T-cell (primary cell): ENCODE results near the gene UGCG. TPM values are rescaled to one million over a fixed set of nuclear protein-coding genes. Genes with fewer than 3 reads are reported as not detected.
"Not testable (repeated sequence)": the region's sequence is repeated elsewhere in the genome, so short reads cannot be mapped to it uniquely, and the experiment has no call there.

Source experiments
- ATAC-seq, 4 experiments: fragments of 200-7000 bp in 3 of 4; fragments of 150-1000 bp in 1 of 4; cut with Tn5 transposase; replicated peaks in 1 of 4; 1 replicate in 3 of 4; 2 replicates in 1 of 4; pipeline ENCODE4 v1.10.0; 2021; ENCODE audit warnings: moderate library complexity in 3 of 4, mild to moderate bottlenecking in 2 of 4, moderate number of reproducible peaks in 1 of 4
- CTCF ChIA-PET, 2 donors: fragments of 300-600 bp; sonication (Branson Sonifier 250); formaldehyde crosslinking; loops; one replicate each; lab custom pipeline; 2022; ENCODE audit warnings: antibody characterized with exemption in 2 of 2; lab: Charles Lee
- POLR2A ChIA-PET, 2 donors: fragments of 300-600 bp; sonication (Branson Sonifier 250); formaldehyde crosslinking; loops; one replicate each; lab custom pipeline; 2022; ENCODE audit warnings: antibody characterized with exemption in 2 of 2; lab: Charles Lee
- DNase-seq, 35 experiments: peaks; one replicate each; pipeline versions ENCODE4 v3.0.0 to v3.0.0-alpha.2; 2013 to 2023
- H3K27ac ChIP-seq: one replicate; pipeline ENCODE4 v1.5.1; 2013; ENCODE audit warnings: low read length
- H3K27me3 ChIP-seq, 2 experiments: replicated peaks in 1 of 2; 1 replicate in 1 of 2; 2 replicates in 1 of 2; pipeline versions ENCODE4 v1.6.1 to v1.7.0; 2013; ENCODE audit warnings: low read length in 1 of 2, mixed read lengths in 1 of 2; ENCODE audit not compliant: control insufficient read depth in 2 of 2, insufficient read depth in 2 of 2; ENCODE audit errors: extremely low read depth in 1 of 2
- H3K36me3 ChIP-seq, 2 donors: 1 replicate in 1 of 2; 2 replicates in 1 of 2; pipeline versions ENCODE4 v1.6.1 to v1.7.0; 2013; ENCODE audit warnings: low read length in 1 of 2; ENCODE audit not compliant: control insufficient read depth in 2 of 2, insufficient read depth in 1 of 2; ENCODE audit errors: extremely low read depth in 1 of 2
- H3K4me1 ChIP-seq, 2 experiments: 1 replicate in 1 of 2; 2 replicates in 1 of 2; pipeline versions ENCODE4 v1.6.1 to v1.7.0; 2013; ENCODE audit warnings: low read length in 2 of 2, mixed read lengths in 1 of 2; ENCODE audit not compliant: insufficient read depth in 2 of 2, control insufficient read depth in 1 of 2; ENCODE audit errors: extremely low read depth in 1 of 2
- H3K4me3 ChIP-seq, 2 donors: 1 replicate in 1 of 2; 2 replicates in 1 of 2; pipeline versions ENCODE4 v1.5.1 to v1.7.0; 2013; ENCODE audit warnings: mild to moderate bottlenecking in 2 of 2, low read length in 1 of 2, moderate library complexity in 1 of 2; ENCODE audit not compliant: control insufficient read depth in 1 of 2; ENCODE audit errors: extremely low read depth in 1 of 2
- H3K9me3 ChIP-seq: 2 replicates; pipeline ENCODE4 v1.7.0; 2013
- H3K27ac Mint-ChIP-seq, 2 donors: one replicate each; pipeline ENCODE4 v1.8.0; 2020 to 2021; ENCODE audit warnings: mild to moderate bottlenecking in 2 of 2, mixed read lengths in 2 of 2
- H3K27me3 Mint-ChIP-seq, 2 donors: one replicate each; pipeline ENCODE4 v1.8.0; 2021 to 2022; ENCODE audit warnings: mixed read lengths in 2 of 2
- H3K36me3 Mint-ChIP-seq: one replicate; pipeline ENCODE4 v1.8.0; 2021; ENCODE audit warnings: mixed read lengths
- H3K4me1 Mint-ChIP-seq, 3 donors: one replicate each; pipeline ENCODE4 v1.8.0; 2020 to 2022; ENCODE audit warnings: mixed read lengths in 3 of 3, mild to moderate bottlenecking in 1 of 3
- H3K4me3 Mint-ChIP-seq, 3 donors: one replicate each; pipeline ENCODE4 v1.8.0; 2020 to 2022; ENCODE audit warnings: mild to moderate bottlenecking in 3 of 3, mixed read lengths in 3 of 3, moderate library complexity in 3 of 3
- H3K9me3 Mint-ChIP-seq, 3 donors: one replicate each; pipeline ENCODE4 v1.8.0; 2020 to 2022; ENCODE audit warnings: mixed read lengths in 3 of 3
- WGBS: methylation state at CpG from one replicate; pipeline ENCODE4 v1.1.5; 2013; ENCODE audit warnings: missing lambda C conversion rate; ENCODE audit not compliant: insufficient coverage; 5-methylcytosine and 5-hydroxymethylcytosine counted together
- total RNA-seq, 35 experiments: library from RNA in 6 of 35; stranded (reverse) in 6 of 35; fragments of 120-200 nt in 1 of 35; gene quantifications; one replicate each; pipeline versions ENCODE4 v1.2.1 to v1.2.4 and lab custom pipeline; 2013 to 2026

Gene UGCG
- total RNA-seq, 5 donors from 2014 or later (not counting 1 experiment from before 2014, with no cell fraction given): 20.1 to 41.6 (median 24.1) TPM

- no peak overlapping the region for H3K27ac ChIP-seq
- peaks cover 0 to 2% of the 10 kb centered on the region in 2 experiments for H3K27me3 ChIP-seq
- Mint-ChIP-seq H3K27ac (no peak overlapping the region), H3K4me3 (no peak overlapping the region), H3K36me3 (peaks cover 8% of the 10 kb centered on the region), H3K27me3 (peaks cover 0 to 3% of the 10 kb centered on the region in 2 donors), H3K4me1 (no peaks in the 10 kb centered on the region), H3K9me3 (peaks cover 0 to 9% (median 7%) of the 10 kb centered on the region in 3 donors)
- ChIA-PET CTCF (interaction anchor here (0.6 to 0.7 kb wide), 3 partner anchors 35 to 201 kb away, joined by 4 to 5 read pairs (median 4); no protein-coding TSS in a partner anchor), POLR2A (interaction anchor here in 1 of 2 donors (0.7 kb wide), 1 partner anchor 14 kb away, joined by 6 read pairs; no protein-coding TSS in a partner anchor)
- H3K9me3 ChIP-seq: no peaks in the 10 kb centered on the region
- no CpG with 5 or more reads among the region's 2 CpGs for WGBS
- DNase-seq (no peak), ATAC-seq (no peak)
- H3K36me3 ChIP-seq: no peaks in the 10 kb centered on the region
- H3K4me3 ChIP-seq: no peak overlapping the region
- H3K4me1 ChIP-seq: no peaks in the 10 kb centered on the region
Observed at GRCh38 chr9:111877420-111877819, 19.2 kb upstream of the UGCG start.

- no peak overlapping the region for H3K27ac ChIP-seq
- no CpG with 5 or more reads among the region's 3 CpGs for WGBS
- no peak for ATAC-seq
- no peaks in the 10 kb centered on the region for H3K9me3 ChIP-seq
- Mint-ChIP-seq H3K4me1 (no peaks in the 10 kb centered on the region), H3K27me3 (no peaks in the 10 kb centered on the region), H3K9me3 (peaks cover 0 to 9% (median 7%) of the 10 kb centered on the region in 3 donors), H3K4me3 (no peak overlapping the region), H3K36me3 (peaks cover 8% of the 10 kb centered on the region), H3K27ac (no peak overlapping the region)
- H3K4me3 ChIP-seq: no peak overlapping the region
- ChIA-PET CTCF (no interaction called here), POLR2A (no interaction called here)
- no peaks in the 10 kb centered on the region for H3K4me1 ChIP-seq
- no peak for DNase-seq
- H3K36me3 ChIP-seq: no peaks in the 10 kb centered on the region
- peaks cover 0 to 2% of the 10 kb centered on the region in 2 experiments for H3K27me3 ChIP-seq
Observed at GRCh38 chr9:111878946-111879345, 17.7 kb upstream of the UGCG start.

GRCh38 chr9:111886983-111887718 is 9.5 kb upstream of the UGCG start:
- H3K27me3 ChIP-seq: no peaks in the 10 kb centered on the region
- Mint-ChIP-seq H3K4me1 (peaks cover 3 to 9% (median 8%) of the 10 kb centered on the region in 3 donors), H3K9me3 (no peaks in the 10 kb centered on the region), H3K27ac (no peak overlapping the region), H3K4me3 (no peak overlapping the region), H3K36me3 (no peaks in the 10 kb centered on the region), H3K27me3 (no peaks in the 10 kb centered on the region)
- POLR2A ChIA-PET: no interaction called here
- DNase-seq (no peak), ATAC-seq (no peak)
- CTCF ChIA-PET: interaction anchor here in 1 of 2 donors (0.5 kb wide), 1 partner anchor 56 kb away, joined by 3 read pairs; no protein-coding TSS in a partner anchor
- H3K27ac ChIP-seq: no peak overlapping the region
- WGBS: 89% methylated on average over 15 of the region's 19 CpGs
- no peaks in the 10 kb centered on the region for H3K36me3 ChIP-seq
- no peaks in the 10 kb centered on the region for H3K9me3 ChIP-seq
- H3K4me3 ChIP-seq: no peak overlapping the region
- H3K4me1 ChIP-seq: peaks cover 5 to 11% of the 10 kb centered on the region in 2 experiments

GRCh38 chr9:111890334-111890733 is 6.3 kb upstream of the UGCG start:
- H3K4me3 ChIP-seq: no peak overlapping the region
- no peaks in the 10 kb centered on the region for H3K9me3 Mint-ChIP-seq
- no peaks in the 10 kb centered on the region for H3K27me3 Mint-ChIP-seq
- no CpG with 5 or more reads among the region's 2 CpGs for WGBS
- ChIA-PET POLR2A (interaction anchor here in 1 of 2 donors (0.7 kb wide), 1 partner anchor 1909 kb away, joined by 7 read pairs; no protein-coding TSS in a partner anchor), CTCF (no interaction called here)
- no peaks in the 10 kb centered on the region for H3K36me3 Mint-ChIP-seq
- no peak overlapping the region for H3K4me3 Mint-ChIP-seq
- no peak overlapping the region for H3K27ac Mint-ChIP-seq
- no peaks in the 10 kb centered on the region for H3K27me3 ChIP-seq
- H3K4me1 Mint-ChIP-seq: peaks cover 12 to 25% (median 20%) of the 10 kb centered on the region in 3 donors
- no peak overlapping the region for H3K27ac ChIP-seq
- ATAC-seq (no peak), DNase-seq (no peak)
- H3K9me3 ChIP-seq: no peaks in the 10 kb centered on the region
- no peaks in the 10 kb centered on the region for H3K36me3 ChIP-seq
- peaks cover 11 to 12% of the 10 kb centered on the region in 2 experiments for H3K4me1 ChIP-seq

GRCh38 chr9:111890867-111891266 is 5.7 kb upstream of the UGCG start:
- H3K27ac ChIP-seq, H3K36me3 Mint-ChIP-seq, H3K9me3 Mint-ChIP-seq, ATAC-seq, H3K27ac Mint-ChIP-seq, DNase-seq, H3K9me3 ChIP-seq, H3K36me3 ChIP-seq, H3K4me3 Mint-ChIP-seq, CTCF ChIA-PET, H3K27me3 ChIP-seq, H3K27me3 Mint-ChIP-seq, H3K4me3 ChIP-seq: not testable (repeated sequence)
- peaks cover 12 to 13% of the 10 kb centered on the region in 2 experiments for H3K4me1 ChIP-seq
- POLR2A ChIA-PET: interaction anchor here (0.6 to 0.7 kb wide), 3 partner anchors 13 to 1910 kb away, joined by 4 to 7 read pairs (median 6); no protein-coding TSS in a partner anchor
- peaks cover 15 to 29% (median 22%) of the 10 kb centered on the region in 3 donors for H3K4me1 Mint-ChIP-seq
- no CpG with 5 or more reads among the region's 3 CpGs for WGBS

GRCh38 chr9:111891910-111892499 is 4.6 kb upstream of the UGCG start:
- Mint-ChIP-seq H3K4me1 (peaks cover 15 to 32% (median 25%) of the 10 kb centered on the region in 3 donors), H3K9me3 (no peaks in the 10 kb centered on the region), H3K4me3 (peak overlapping the region in 1 of 3 donors; percentile 25), H3K27ac (no peak overlapping the region), H3K36me3 (no peaks in the 10 kb centered on the region), H3K27me3 (no peaks in the 10 kb centered on the region)
- POLR2A ChIA-PET: interaction anchor here (0.6 to 1.2 kb wide), 4 partner anchors 9 to 488 kb away, joined by 3 to 8 read pairs (median 4); partner anchors contain the start of gene HSDL2 (in 2 of the 2)
- ATAC-seq: peak in 2 of 4 experiments; percentile 14 to 49
- no peak overlapping the region for H3K27ac ChIP-seq
- WGBS: 97% methylated on average over 6 of the region's 11 CpGs
- no peaks in the 10 kb centered on the region for H3K27me3 ChIP-seq
- peaks cover 14 to 17% of the 10 kb centered on the region in 2 experiments for H3K4me1 ChIP-seq
- no peaks in the 10 kb centered on the region for H3K36me3 ChIP-seq
- no peaks in the 10 kb centered on the region for H3K9me3 ChIP-seq
- CTCF ChIA-PET: interaction anchor here (0.5 to 0.8 kb wide), 4 partner anchors 56 to 108 kb away, joined by 3 to 5 read pairs (median 3); no protein-coding TSS in a partner anchor
- peak in 15 of 35 experiments; percentile 3 to 55 (median 26) for DNase-seq
- no peak overlapping the region for H3K4me3 ChIP-seq
